Motor neuron (in vitro differentiated cells): ENCODE results near the gene LYG1. TPM values are rescaled to one million over a fixed set of nuclear protein-coding genes. Genes with fewer than 3 reads are reported as not detected.
"Not testable (repeated sequence)": the region's sequence is repeated elsewhere in the genome, so short reads cannot be mapped to it uniquely, and the experiment has no call there.

Experiments used
- ATAC-seq, 8 experiments: fragments of 200-7000 bp; cut with Tn5 transposase; replicated peaks in 6 of 8; 2 replicates each; pipeline ENCODE4 v1.8.0; 2021; ENCODE audit warnings: mild to moderate bottlenecking in 8 of 8, moderate library complexity in 8 of 8
- H3K27ac ChIP-seq, 2 donors: fragments of 250-450 bp; sonication (Bioruptor Pico); 2 replicates each; pipeline ENCODE4 v1.9.0; 2021; ENCODE audit warnings: antibody characterized with exemption in 2 of 2, mild to moderate bottlenecking in 2 of 2, moderate library complexity in 1 of 2
- H3K4me1 ChIP-seq, 2 donors: fragments of 250-450 bp; sonication (Bioruptor Pico); replicated peaks in 1 of 2; 2 replicates each; pipeline ENCODE4 v1.6.1; 2021; ENCODE audit warnings: antibody characterized with exemption in 2 of 2, mild to moderate bottlenecking in 2 of 2, moderate library complexity in 1 of 2
- H3K4me3 ChIP-seq, 5 donors: fragments of 250-450 bp; sonication (Bioruptor Pico); 2 replicates each; pipeline ENCODE4 v1.9.0; 2021; ENCODE audit warnings: antibody characterized with exemption in 5 of 5, mild to moderate bottlenecking in 5 of 5, moderate library complexity in 4 of 5
- WGBS, 10 experiments: fragments of 450-650 bp; shearing (Covaris generic); methylation state at CpG; one replicate each; pipeline ENCODE4 v1.0.0; 2022; 5-methylcytosine and 5-hydroxymethylcytosine counted together
- in situ Hi-C, 9 experiments: fragments of 400-800 bp; cut with MboI; loops; one replicate each; pipeline ENCODE4 v1.15.0; 2021; ENCODE audit warnings: low sequenced_read_pairs in 9 of 9, low pct_unique_long_range_greater_than_20kb in 2 of 9; ENCODE audit not compliant: unreplicated experiment in 9 of 9
- total RNA-seq, 8 experiments: library from RNA; unstranded; fragments of 300-600 nt; gene quantifications; 2 replicates each; pipeline versions ENCODE4 v1.2.3 to v1.2.4, GENCODE V29; 2022

LYG1 gene
- 1 to 10 TPM in 5 of 8 experiments, under 1 TPM in 1, not detected in 2; 0.72 to 1.5 (median 1.1) TPM for total RNA-seq

DNA sequence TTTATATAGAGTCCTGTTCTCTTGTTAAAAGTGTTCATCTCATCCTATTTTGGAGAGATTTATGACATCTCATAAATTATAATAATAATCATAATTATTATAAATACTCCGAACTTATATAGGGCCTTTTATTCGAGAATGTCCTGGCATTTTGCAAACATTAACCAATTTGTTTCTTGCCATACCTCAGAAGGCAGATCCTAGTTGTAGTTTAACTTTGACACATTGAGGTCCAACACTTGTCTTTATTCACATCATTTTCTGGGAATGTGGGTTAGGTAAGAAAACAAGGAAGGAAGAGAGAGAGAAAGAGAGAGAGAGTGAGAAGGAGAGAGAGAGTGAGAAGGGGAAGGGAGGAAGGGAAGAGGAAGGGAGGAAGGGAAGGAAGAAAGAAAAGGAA, at the start of gene LYG1:
Gene LYG1 (minus strand): TSS at position 101 of the 400 bp plus-strand sequence. CDS start 5,527 bp downstream, outside the sequence.
- ATAC-seq, H3K4me1 ChIP-seq, H3K4me3 ChIP-seq, H3K27ac ChIP-seq, in situ Hi-C loops: not testable (repeated sequence)
- 100% methylated on average over 1 of the region's 2 CpGs; no CpG with 5 or more reads in 9 of the 10 experiments for WGBS, 10 experiments

GRCh38 chr2:99350194-99350593, 49.2 kb upstream of the LYG1 start:
- ATAC-seq: no peak
- Histone ChIP-seq H3K4me3 (no peak overlapping the region), H3K4me1 (no peaks in the 10 kb centered on the region), H3K27ac (no peak overlapping the region)
- in situ Hi-C loops: no loop called here

DNA sequence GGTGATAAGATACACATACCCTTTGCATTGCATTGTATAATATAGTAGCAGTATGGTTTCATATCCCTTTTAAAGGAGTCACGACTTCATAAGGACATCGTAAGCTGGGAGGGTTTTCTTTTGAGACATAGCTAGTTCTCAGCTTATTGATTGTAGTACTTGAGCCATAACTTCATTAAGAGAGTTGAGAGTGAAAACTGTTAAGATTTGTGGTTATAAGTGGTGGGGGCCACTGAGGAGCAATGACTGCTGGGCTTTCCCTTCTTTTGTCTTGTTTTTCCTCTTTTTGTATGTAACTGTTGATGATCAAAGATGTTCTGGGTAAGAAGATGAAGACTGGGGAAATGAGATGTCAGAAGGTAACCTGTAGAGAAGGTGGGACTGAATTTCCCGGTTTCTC, 47.2 kb upstream of the LYG1 start:
- H3K4me3 ChIP-seq: no peak overlapping the region
- H3K4me1 ChIP-seq: no peaks in the 10 kb centered on the region
- in situ Hi-C loops: no loop called here
- no peak for ATAC-seq
- WGBS, 10 experiments: 75 to 100% (median 100%) methylated on average over 1 to 3 of the region's 3 CpGs; no CpG with 5 or more reads in 2 of the 10 experiments
- H3K27ac ChIP-seq: no peak overlapping the region

- no peak for ATAC-seq
- Histone ChIP-seq H3K27ac (no peak overlapping the region), H3K4me3 (no peak overlapping the region), H3K4me1 (no peaks in the 10 kb centered on the region)
- in situ Hi-C loops: no loop called here
Measured at GRCh38 chr2:99346218-99346617, 45.2 kb upstream of the LYG1 start.

- WGBS, 10 experiments: 40 to 100% (median 95%) methylated on average over 1 to 4 of the region's 7 CpGs; no CpG with 5 or more reads in 1 of the 10 experiments
- in situ Hi-C loops, ATAC-seq, H3K27ac ChIP-seq, H3K4me1 ChIP-seq, H3K4me3 ChIP-seq: not testable (repeated sequence)
Measured at GRCh38 chr2:99345446-99345845, 44.4 kb upstream of the LYG1 start.

GRCh38 chr2:99342536-99342935, 41.5 kb upstream of the LYG1 start:
- no peak for ATAC-seq
- WGBS, 10 experiments: 90 to 100% (median 100%) methylated on average over 1 to 2 of the region's 2 CpGs; no CpG with 5 or more reads in 1 of the 10 experiments
- in situ Hi-C loops: no loop called here
- no peak overlapping the region for H3K27ac ChIP-seq
- no peak overlapping the region for H3K4me3 ChIP-seq
- H3K4me1 ChIP-seq: no peaks in the 10 kb centered on the region

DNA sequence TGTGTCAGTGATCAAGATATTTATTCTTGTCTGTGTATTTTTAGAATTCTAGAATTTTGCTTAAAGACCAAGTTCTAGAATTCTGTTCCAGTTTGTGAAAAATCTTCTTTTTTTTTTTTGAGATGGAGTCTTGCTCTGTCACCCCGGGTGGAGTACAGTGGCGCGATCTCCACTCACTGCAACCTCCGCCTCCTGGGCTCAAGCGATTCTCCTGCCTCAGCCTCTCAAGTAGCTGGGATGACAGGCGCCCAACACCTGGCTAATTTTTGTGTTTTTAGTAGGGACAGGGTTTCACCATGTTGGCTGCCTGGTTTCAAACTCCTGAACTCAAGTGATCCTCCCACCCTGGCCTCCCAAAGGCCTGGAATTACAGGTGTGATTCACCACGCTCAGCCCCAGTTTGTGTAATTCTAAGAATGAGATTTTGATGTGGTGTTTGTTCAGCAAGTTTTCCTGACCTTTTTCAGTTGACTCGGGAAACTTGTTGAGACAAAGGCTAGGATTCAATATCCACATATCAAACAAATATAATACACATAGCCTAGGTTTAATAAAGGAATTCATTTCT, 39.8 kb upstream of the LYG1 start:
- in situ Hi-C loops: no loop called here
- Histone ChIP-seq H3K4me3 (no peak overlapping the region), H3K27ac (no peak overlapping the region), H3K4me1 (no peaks in the 10 kb centered on the region)
- WGBS, 10 experiments: 81 to 100% (median 94%) methylated on average over 3 to 8 of the region's 8 CpGs; no CpG with 5 or more reads in 2 of the 10 experiments
- ATAC-seq: no peak

DNA sequence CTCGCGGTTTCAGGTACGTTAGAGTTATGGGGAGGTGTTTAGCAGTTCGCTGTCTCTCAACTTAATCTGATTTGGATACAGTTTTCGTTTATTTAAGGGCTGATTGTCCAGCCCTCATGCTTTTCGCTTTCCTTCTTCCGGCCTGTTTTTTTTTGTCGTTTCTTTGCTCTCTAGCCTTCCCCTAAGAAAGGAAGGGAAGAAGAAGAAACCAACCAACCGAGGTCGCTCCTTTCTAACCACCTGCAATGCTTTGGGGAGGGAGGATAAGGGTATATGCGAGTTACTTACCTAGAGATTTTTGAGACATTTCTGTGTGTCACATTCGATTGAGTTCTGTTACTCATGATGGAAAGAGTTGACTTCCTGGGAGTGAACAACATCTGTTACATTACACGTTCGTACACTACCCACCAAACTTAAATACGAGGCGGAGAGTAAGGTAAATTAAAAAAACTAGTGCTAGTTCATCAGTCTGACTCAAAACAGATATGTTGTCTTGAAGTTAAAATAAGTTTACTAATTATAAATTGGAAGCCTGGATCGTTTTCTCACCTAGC, 37.1 kb upstream of the LYG1 start:
- peak overlapping the region; percentile 58 to 98 (median 74) for H3K4me3 ChIP-seq
- peaks cover 5 to 7% of the 10 kb centered on the region in 2 donors for H3K4me1 ChIP-seq
- 0 to 6% (median 1%) methylated on average over 2 to 16 of the region's 17 CpGs; no CpG with 5 or more reads in 1 of the 10 experiments for WGBS, 10 experiments
- no peak for ATAC-seq
- H3K27ac ChIP-seq: peak overlapping the region; percentile 48 to 52
- in situ Hi-C loops: no loop called here

GRCh38 chr2:99337113-99338028, 36.4 kb upstream of the LYG1 start, which contains the start of gene EIF5B:
Gene EIF5B (plus strand): TSS chr2:99337389. CDS start chr2:99337555, 166 bp downstream.
- in situ Hi-C loops: no loop called here
- H3K27ac ChIP-seq: peak within 1 kb of the TSS; percentile 83 to 84

GRCh38 chr2:99336804-99337112, 35.8 kb upstream of the LYG1 start:
- WGBS, 10 experiments: 0 to 20% (median 2%) methylated on average over 1 to 8 of the region's 8 CpGs; no CpG with 5 or more reads in 2 of the 10 experiments
- H3K27ac ChIP-seq: peak overlapping the region; percentile 83 to 84
- H3K4me1 ChIP-seq: peaks cover 5 to 7% of the 10 kb centered on the region in 2 donors
- in situ Hi-C loops: no loop called here
- peak; percentile 11 to 34 (median 16) for ATAC-seq
- H3K4me3 ChIP-seq: peak overlapping the region; percentile 58 to 98 (median 74)

More at GRCh38 chr2:99337113-99338028, 36.4 kb upstream of the LYG1 start, which contains the start of gene EIF5B:
- WGBS, 10 experiments: 0 to 8% (median 1%) methylated on average over 2 to 22 of the region's 87 CpGs; no CpG with 5 or more reads in 1 of the 10 experiments
- peak within 1 kb of the TSS; percentile 71 to 98 (median 79) for H3K4me3 ChIP-seq
- H3K4me1 ChIP-seq: peaks cover 5 to 7% of the 10 kb centered on the region in 2 donors
- ATAC-seq: peak; percentile 72 to 86 (median 84)

- ATAC-seq: peak; percentile 75 to 88 (median 85)
- Histone ChIP-seq H3K4me3 (peak within 1 kb of the TSS; percentile 71 to 98 (median 79)), H3K4me1 (peaks cover 5 to 7% of the 10 kb centered on the region in 2 donors), H3K27ac (peak within 1 kb of the TSS; percentile 87 to 93)
- in situ Hi-C loops: no loop called here
- 0 to 2% (median 0%) methylated on average over 2 to 34 of the region's 60 CpGs; no CpG with 5 or more reads in 2 of the 10 experiments for WGBS, 10 experiments
Measured at GRCh38 chr2:99335911-99336803, 35.2 kb upstream of the LYG1 start, which contains the start of gene TXNDC9. Gene TXNDC9 (minus strand): TSS chr2:99336333. CDS start chr2:99333210, 3,123 bp downstream.

- 75 to 100% (median 90%) methylated on average over 1 to 5 of the region's 5 CpGs; no CpG with 5 or more reads in 1 of the 10 experiments for WGBS, 10 experiments
- H3K4me3 ChIP-seq: no peak overlapping the region
- no peak for ATAC-seq
- in situ Hi-C loops: no loop called here
- no peaks in the 10 kb centered on the region for H3K4me1 ChIP-seq
- no peak overlapping the region for H3K27ac ChIP-seq
Measured at GRCh38 chr2:99325384-99325783, 24.4 kb upstream of the LYG1 start.
